ENCODE results near the gene FADS3.

GRCh38 chr11:61921446-61921845 is 30.1 kb upstream of the FADS3 start:
- TF ChIP-seq CTCF (conservative IDR thresholded peaks at IDR 0.05) (no peak), ZFX (IDR thresholded peaks at IDR 0.05) (no peak)

Data from C4-2B (cell line).